Spleen (tissue), 11 donors: ENCODE results near the gene ITFG1. TPM values are rescaled to one million over a fixed set of nuclear protein-coding genes. Genes with fewer than 3 reads are reported as not detected.

Experiments
- DNase-seq: peaks from one replicate; pipeline ENCODE4 v3.0.0-alpha.2; 2020
- H3K27ac ChIP-seq, 8 donors: fragments of 200-600 bp; sonication (generic) in 7 of 8; 1 replicate in 4 of 8; 2 replicates in 4 of 8; pipeline versions ENCODE4 v1.5.0 to v1.8.0; 2016 to 2021; ENCODE audit warnings: inconsistent platforms in 4 of 8, mild to moderate bottlenecking in 4 of 8, moderate library complexity in 1 of 8
- H3K27me3 ChIP-seq, 7 donors: fragments of 200-600 bp; sonication (generic) in 6 of 7; replicated peaks in 1 of 7; 1 replicate in 4 of 7; 2 replicates in 3 of 7; pipeline versions ENCODE4 v1.5.0 to v1.8.0; 2016 to 2021; ENCODE audit warnings: inconsistent platforms in 3 of 7, mild to moderate bottlenecking in 1 of 7
- H3K36me3 ChIP-seq, 6 donors: fragments of 200-600 bp; sonication (generic) in 5 of 6; 1 replicate in 4 of 6; 2 replicates in 2 of 6; pipeline versions ENCODE4 v1.5.0 to v1.8.0; 2016 to 2021; ENCODE audit warnings: inconsistent platforms in 2 of 6
- H3K4me1 ChIP-seq, 6 donors: fragments of 200-600 bp; sonication (generic) in 5 of 6; 1 replicate in 3 of 6; 2 replicates in 3 of 6; pipeline versions ENCODE4 v1.5.0 to v1.8.0; 2016 to 2021; ENCODE audit warnings: inconsistent platforms in 3 of 6
- H3K4me3 ChIP-seq, 8 donors: fragments of 200-600 bp; sonication (generic) in 7 of 8; 1 replicate in 4 of 8; 2 replicates in 4 of 8; pipeline versions ENCODE4 v1.5.0 to v1.8.0; 2016 to 2021; ENCODE audit warnings: inconsistent platforms in 4 of 8, mild to moderate bottlenecking in 4 of 8, moderate library complexity in 2 of 8
- H3K9me3 ChIP-seq, 8 donors: fragments of 200-600 bp; sonication (generic) in 7 of 8; 1 replicate in 4 of 8; 2 replicates in 4 of 8; pipeline versions ENCODE4 v1.5.0 to v1.8.0; 2016 to 2021; ENCODE audit warnings: inconsistent platforms in 4 of 8
- CTCF ChIP-seq, 11 experiments: fragments of 200-600 bp in 7 of 11; fragments of 450-650 bp in 4 of 11; sonication (generic) in 4 of 11; IDR thresholded peaks in 8 of 11; conservative IDR thresholded peaks in 3 of 11; 1 replicate in 7 of 11; 2 replicates in 4 of 11; pipeline versions ENCODE4 v1.4.0 to v1.8.0; 2016 to 2021; ENCODE audit warnings: antibody characterized with exemption in 11 of 11, inconsistent platforms in 4 of 11, mild to moderate bottlenecking in 1 of 11
- POLR2A ChIP-seq, 3 donors: fragments of 450-650 bp; IDR thresholded peaks; one replicate each; pipeline ENCODE4 v1.5.1; 2017; ENCODE audit warnings: antibody characterized with exemption in 3 of 3, mild to moderate bottlenecking in 1 of 3
- POLR2AphosphoS5 ChIP-seq, 3 donors: sonication (generic); formaldehyde crosslinking; IDR thresholded peaks; one replicate each; pipeline ENCODE4 v1.5.1; 2017; ENCODE audit warnings: antibody characterized with exemption in 3 of 3
- WGBS, 5 donors: extraction: QIAGEN DNeasy Blood & Tissue Kit in 3 of 5; methylation state at CpG; one replicate each; pipeline versions ENCODE4 v1.1.5 to v1.1.7; 2013 to 2018; 5-methylcytosine and 5-hydroxymethylcytosine counted together
- intact Hi-C: fragments of 100-400 bp; cut with DNase I; formaldehyde crosslinking; loops from one replicate; pipeline ENCODE4 v1.15.0; 2023; ENCODE audit warnings: low total_unique reads
- polyA plus RNA-seq, 3 donors: library from polyadenylated mRNA; stranded (reverse); fragments of 200-250 nt; gene quantifications; one replicate each; pipeline ENCODE4 v1.2.1, GENCODE V29; 2013
- total RNA-seq, 7 donors: library from RNA; depleted of rRNA in 3 of 7; stranded (reverse); fragments of >200 nt in 3 of 7; fragmentation: NEBNext Ultra II Directional in 4 of 7; extraction: Animal tissue kit (Norgen Biotek cat#: 25700) in 4 of 7; gene quantifications; one replicate each; pipeline versions ENCODE4 v1.1.0 to v1.2.1, GENCODE V29; 2016 to 2021
- donor health status: healthy with polysubstance abuse.
- donor health status: DM: no; HTN: no; CAD: no; lungs with moderate emphysema.
- donor health status: DM: no; HTN: no; CAD: no.
- donor health status: Bipolar disorder and iron deficiency.
- donor health status: healthy.
- donor health status: DM: no; HTN: no; CAD: no.
- donor health status: DM: yes; HTN: yes; CAD: no.

Gene ITFG1
- total and polyA plus RNA-seq, 10 donors, result 9.0 to 62.3 (median 47.6) TPM

DNA sequence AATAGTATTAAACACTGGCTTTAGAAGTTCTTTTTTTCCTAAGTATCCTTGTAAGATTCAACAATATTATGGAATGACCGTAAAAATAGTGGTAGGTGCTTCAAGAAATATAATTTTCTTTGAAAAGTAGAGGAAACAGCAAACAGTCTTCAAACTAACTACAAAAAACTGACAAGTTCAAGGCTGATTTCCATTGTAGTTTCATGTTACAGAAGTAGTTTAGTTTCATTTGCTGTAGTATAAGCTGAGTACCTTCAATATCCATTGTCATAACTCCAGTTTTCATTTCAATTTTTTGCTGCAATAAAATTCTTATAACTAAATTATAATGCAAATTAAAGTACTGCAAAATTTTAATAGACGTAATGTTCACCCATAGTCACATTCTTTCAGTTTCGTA lies 19.5 kb upstream of the ITFG1 start:
- Histone ChIP-seq H3K27me3 (no peaks in the 10 kb centered on the region), H3K27ac (peak overlapping the region in 1 of 8 donors; percentile 32), H3K4me1 (peaks cover 0 to 74% (median 33%) of the 10 kb centered on the region in 6 donors), H3K9me3 (no peaks in the 10 kb centered on the region), H3K4me3 (no peak overlapping the region), H3K36me3 (peaks cover 0 to 1% (median 0%) of the 10 kb centered on the region in 6 donors)
- intact Hi-C loops, result no loop called here
- 76 to 87% (median 85%) methylated on average over 3 of the region's 3 CpGs for WGBS, 5 donors
- DNase-seq, result no peak
- TF ChIP-seq POLR2AphosphoS5 (IDR thresholded peaks at IDR 0.05) (no peak), CTCF (IDR thresholded peaks at IDR 0.05 in 8 of 11, conservative IDR thresholded peaks at IDR 0.05 in 3 of 11) (no peak), POLR2A (IDR thresholded peaks at IDR 0.05) (no peak)

DNA sequence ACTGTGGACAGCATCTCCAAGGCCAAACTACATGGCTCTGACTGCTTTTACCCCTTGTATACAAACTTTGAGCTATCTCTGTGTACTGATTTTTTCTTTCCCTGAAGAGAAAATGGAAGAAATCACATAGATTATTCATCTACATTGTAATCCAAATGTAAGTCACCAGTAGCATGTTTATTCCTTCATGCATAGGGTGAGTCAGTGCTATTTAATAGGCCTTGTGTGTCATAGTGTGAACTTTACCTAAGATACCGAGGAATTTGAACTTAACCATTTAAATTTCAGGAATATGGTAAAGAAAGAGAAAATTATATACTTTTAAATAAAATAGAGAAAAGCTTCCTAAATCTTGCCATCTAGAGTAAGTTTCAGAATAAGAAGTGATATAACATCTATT lies 16.8 kb upstream of the ITFG1 start:
- no peaks in the 10 kb centered on the region for H3K9me3 ChIP-seq
- no peak for DNase-seq
- intact Hi-C loops, result no loop called here
- no peak overlapping the region for H3K27ac ChIP-seq
- H3K27me3 ChIP-seq, result no peaks in the 10 kb centered on the region
- no peak overlapping the region for H3K4me3 ChIP-seq
- 91 to 96% (median 95%) methylated on average over 1 of the region's 1 CpG for WGBS, 5 donors
- no peaks in the 10 kb centered on the region for H3K36me3 ChIP-seq
- peaks cover 0 to 65% (median 27%) of the 10 kb centered on the region in 6 donors for H3K4me1 ChIP-seq
- TF ChIP-seq CTCF (IDR thresholded peaks at IDR 0.05 in 8 of 11, conservative IDR thresholded peaks at IDR 0.05 in 3 of 11), result no peak
- TF ChIP-seq POLR2A (IDR thresholded peaks at IDR 0.05), result no peak
- TF ChIP-seq POLR2AphosphoS5 (IDR thresholded peaks at IDR 0.05), result no peak

DNA sequence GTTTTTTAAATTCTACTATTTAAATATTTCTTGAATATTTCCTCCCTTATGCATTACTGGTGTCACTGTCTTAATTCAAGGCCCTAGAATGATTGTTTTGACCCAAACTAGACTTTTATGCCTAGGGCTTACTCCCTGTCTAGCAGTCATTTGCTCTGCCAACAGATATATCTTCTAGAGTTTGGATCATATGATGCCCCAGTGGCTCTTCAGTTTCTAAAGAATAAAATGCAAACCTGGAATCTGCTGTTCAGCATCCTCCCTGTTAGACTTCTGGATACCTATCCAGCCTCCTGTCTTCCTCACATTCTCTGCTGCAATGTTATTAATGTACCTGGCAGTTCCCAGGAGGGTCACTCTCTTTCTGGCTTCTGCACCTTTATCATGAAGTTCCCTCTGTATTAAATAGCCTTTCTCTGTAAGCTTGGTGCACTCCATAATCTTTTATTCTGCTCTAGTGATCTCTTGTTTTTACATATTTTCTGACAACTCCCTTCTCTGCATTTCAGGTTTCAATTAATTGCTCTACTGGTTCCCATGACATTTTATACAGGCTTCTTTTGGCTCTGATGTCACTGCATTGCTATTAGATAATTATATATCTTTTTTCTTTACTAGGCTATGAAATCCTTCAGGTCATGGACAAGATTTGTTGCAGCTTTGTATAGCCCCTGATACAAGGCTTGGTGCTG lies 15.9 kb upstream of the ITFG1 start:
- TF ChIP-seq POLR2AphosphoS5 (IDR thresholded peaks at IDR 0.05) (no peak), CTCF (IDR thresholded peaks at IDR 0.05 in 8 of 11, conservative IDR thresholded peaks at IDR 0.05 in 3 of 11) (no peak), POLR2A (IDR thresholded peaks at IDR 0.05) (no peak)
- Histone ChIP-seq H3K4me1 (peaks cover 0 to 61% (median 25%) of the 10 kb centered on the region in 6 donors), H3K27ac (no peak overlapping the region), H3K4me3 (no peak overlapping the region), H3K9me3 (no peaks in the 10 kb centered on the region), H3K27me3 (no peaks in the 10 kb centered on the region), H3K36me3 (no peaks in the 10 kb centered on the region)
- intact Hi-C loops, result no loop called here
- DNase-seq, result no peak

GRCh38 chr16:47475786-47476185 lies 14.9 kb upstream of the ITFG1 start:
- WGBS, 5 donors, result 42 to 78% (median 66%) methylated on average over 1 of the region's 1 CpG
- H3K9me3 ChIP-seq, result no peaks in the 10 kb centered on the region
- H3K27ac ChIP-seq, result peak overlapping the region in 6 of 8 donors; percentile 10 to 48 (median 28)
- H3K4me1 ChIP-seq, result peaks cover 0 to 51% (median 15%) of the 10 kb centered on the region in 6 donors
- no peaks in the 10 kb centered on the region for H3K27me3 ChIP-seq
- no peak for DNase-seq
- no peak for TF ChIP-seq CTCF (IDR thresholded peaks at IDR 0.05 in 8 of 11, conservative IDR thresholded peaks at IDR 0.05 in 3 of 11)
- peak in 1 of 3 donors; percentile 21 for TF ChIP-seq POLR2AphosphoS5 (IDR thresholded peaks at IDR 0.05)
- no peak for TF ChIP-seq POLR2A (IDR thresholded peaks at IDR 0.05)
- H3K4me3 ChIP-seq, result no peak overlapping the region
- no peaks in the 10 kb centered on the region for H3K36me3 ChIP-seq
- intact Hi-C loops, result no loop called here
